Glomerular endothelial cell (primary cell): Measurements from ENCODE around the gene RBM43. TPM values are rescaled to one million over a fixed set of nuclear protein-coding genes. Genes with fewer than 3 reads are reported as not detected.
"Not testable (repeated sequence)": the region's sequence is repeated elsewhere in the genome, so short reads cannot be mapped to it uniquely, and the experiment has no call there.

ENCODE experiments used
- DNase-seq: peaks from one replicate; pipeline ENCODE4 v3.0.0-alpha.2; 2011; ENCODE audit warnings: low read depth, low spot score; ENCODE audit errors: extremely low read depth
- total RNA-seq: library from RNA; depleted of rRNA; stranded (reverse); fragments of >200 nt; gene quantifications from 2 replicates; pipeline ENCODE4 v1.2.3, GENCODE V29; 2015

The RBM43 gene
- total RNA-seq, 1 donor from 2014 or later = 5.6 TPM

- DNase-seq = no peak
Observed at GRCh38 chr2:151269798-151270568, 8.3 kb upstream of the RBM43 start.

GRCh38 chr2:151268085-151268484 is 6.4 kb upstream of the RBM43 start:
- no peak for DNase-seq

- no peak for DNase-seq
Observed at GRCh38 chr2:151267537-151267936, 5.9 kb upstream of the RBM43 start.

GRCh38 chr2:151265991-151266390 is 4.3 kb upstream of the RBM43 start:
- DNase-seq = no peak

GRCh38 chr2:151264157-151264825 is 2.6 kb upstream of the RBM43 start:
- DNase-seq = no peak

GRCh38 chr2:151262629-151263028 is 966 bp upstream of the RBM43 start:
- no peak for DNase-seq

GRCh38 chr2:151261977-151262291 is 271 bp upstream of the RBM43 start:
- no peak for DNase-seq

- peak; percentile 27 for DNase-seq
Observed at GRCh38 chr2:151260573-151261230, 961 bp downstream of the RBM43 start.

- DNase-seq = no peak
Observed at GRCh38 chr2:151258121-151258520, 3.5 kb downstream of the RBM43 start.

GRCh38 chr2:151252646-151253045 is 9.0 kb downstream of the RBM43 start:
- DNase-seq = no peak

- DNase-seq = no peak
Observed at GRCh38 chr2:151251012-151251411, 10.7 kb downstream of the RBM43 start.

GRCh38 chr2:151247432-151247831 is 14.2 kb downstream of the RBM43 start:
- no peak for DNase-seq

GRCh38 chr2:151246152-151246551 is 15.5 kb downstream of the RBM43 start:
- DNase-seq = no peak

GRCh38 chr2:151243468-151243867 is 18.2 kb downstream of the RBM43 start:
- no peak for DNase-seq

- DNase-seq = no peak
Observed at GRCh38 chr2:151241224-151241623, 20.4 kb downstream of the RBM43 start.

GRCh38 chr2:151240433-151240832 is 21.2 kb downstream of the RBM43 start:
- DNase-seq = no peak

- DNase-seq = no peak
Observed at GRCh38 chr2:151239624-151240023, 22.0 kb downstream of the RBM43 start.

GRCh38 chr2:151238527-151239487 is 22.9 kb downstream of the RBM43 start:
- peak; percentile 44 for DNase-seq

- DNase-seq = no peak
Observed at GRCh38 chr2:151237422-151238025, 24.1 kb downstream of the RBM43 start.

GRCh38 chr2:151233760-151234159 is 27.9 kb downstream of the RBM43 start:
- not testable (repeated sequence) for DNase-seq
